Measurements from ENCODE around the gene TBL2. TPM values are rescaled to one million over a fixed set of nuclear protein-coding genes. Genes with fewer than 3 reads are reported as not detected.

Gene TBL2
- polyA plus RNA-seq, 2 of the 4 experiments (the other 2 are of a cell fraction): 34.4 to 46.4 TPM

GRCh38 chr7:73597978-73598782, 19.8 kb upstream of the TBL2 start:
- TF ChIP-seq HMGXB4 (CRISPR knock-in tag; IDR thresholded peaks at IDR 0.05; ENCODE audit: borderline replicate concordance): no peak
- no peak for TF ChIP-seq TFCP2L1 (CRISPR knock-in tag; IDR thresholded peaks at IDR 0.05)
- no peak for TF ChIP-seq PHF8 (IDR thresholded peaks at IDR 0.05; ENCODE audit: borderline replicate concordance, low read depth)
- no peak for TF ChIP-seq EHMT2 (IDR thresholded peaks at IDR 0.05; ENCODE audit: low read depth)
- TF ChIP-seq ZC3H11A (IDR thresholded peaks at IDR 0.05): no peak
- TF ChIP-seq ELK1 (IDR thresholded peaks at IDR 0.05; ENCODE audit: low read depth, low read length): no peak
- TF ChIP-seq USF2 (IDR thresholded peaks at IDR 0.05): no peak
- no peak overlapping the region for H3K4me3 ChIP-seq
- H3K27ac ChIP-seq: no peak overlapping the region
- ChIA-PET POLR2A (no interaction called here), CTCF (interaction anchor here (1.5 to 19.7 kb wide), 3 partner anchors 9 to 125 kb away, joined by 4 to 290 read pairs (median 63); partner anchors contain the start of genes STX1A and VPS37D)
- no peak overlapping the region for H3K4me2 ChIP-seq
- H3K9me3 ChIP-seq: no peaks in the 10 kb centered on the region
- FAIRE-seq (no peak), ATAC-seq (no peak), DNase-seq (ENCODE audit: low read depth in 1 of 2, low spot score in 1 of 2) (no peak)
- H3K4me1 ChIP-seq: no peaks in the 10 kb centered on the region
- WGBS (ENCODE audit: missing lambda C conversion rate): 80% methylated on average over 5 of the region's 5 CpGs

- H3K9me3 ChIP-seq: no peaks in the 10 kb centered on the region
- FAIRE-seq: no peak
- TF ChIP-seq EHMT2 (IDR thresholded peaks at IDR 0.05; ENCODE audit: low read depth) (no peak), GATA3 (IDR thresholded peaks at IDR 0.05; ENCODE audit: borderline replicate concordance) (no peak), HOXB5 (CRISPR knock-in tag; IDR thresholded peaks at IDR 0.05) (no peak), CHD4 (IDR thresholded peaks at IDR 0.05; ENCODE audit: borderline replicate concordance) (no peak), E2F6 (IDR thresholded peaks at IDR 0.05; ENCODE audit: borderline replicate concordance, low read depth) (no peak)
- no peak overlapping the region for H3K27ac ChIP-seq
- no peak overlapping the region for H3K4me3 ChIP-seq
- no peak for ATAC-seq
- ChIA-PET CTCF (interaction anchor here (1.2 to 7.3 kb wide), 5 partner anchors 8 to 138 kb away, joined by 6 to 63 read pairs (median 11); partner anchors contain the start of gene VPS37D), POLR2A (no interaction called here)
- H3K4me2 ChIP-seq: no peak overlapping the region
- 86% methylated on average over 34 of the region's 37 CpGs for WGBS (ENCODE audit: missing lambda C conversion rate)
- DNase-seq (ENCODE audit: low read depth in 1 of 2, low spot score in 1 of 2): no peak
- no peaks in the 10 kb centered on the region for H3K4me1 ChIP-seq
Observed at GRCh38 chr7:73596191-73597065, 18.0 kb upstream of the TBL2 start.

- ChIA-PET CTCF (interaction anchor here (0.9 to 7.3 kb wide), 6 partner anchors 9 to 139 kb away, joined by 3 to 63 read pairs (median 10); partner anchors contain the start of gene VPS37D), POLR2A (interaction anchor here (0.8 kb wide), 1 partner anchor 17 kb away, joined by 3 read pairs; the partner anchor contains the start of gene TBL2)
- DNase-seq (ENCODE audit: low read depth in 1 of 2, low spot score in 1 of 2): no peak
- no peak for TF ChIP-seq HDAC2 (IDR thresholded peaks at IDR 0.05)
- TF ChIP-seq PBX3 (IDR thresholded peaks at IDR 0.05): no peak
- TF ChIP-seq HES2 (IDR thresholded peaks at IDR 0.05): no peak
- no peak for TF ChIP-seq HEYL (CRISPR knock-in tag; IDR thresholded peaks at IDR 0.05)
- no peak for TF ChIP-seq GATA3 (IDR thresholded peaks at IDR 0.05; ENCODE audit: borderline replicate concordance)
- no peak for TF ChIP-seq MAZ (IDR thresholded peaks at IDR 0.05; ENCODE audit: borderline replicate concordance, low read depth, low read length)
- TF ChIP-seq PHF8 (IDR thresholded peaks at IDR 0.05; ENCODE audit: borderline replicate concordance, low read depth): no peak
- no peak for TF ChIP-seq EP300 (IDR thresholded peaks at IDR 0.05)
- no peak for TF ChIP-seq CBX8 (IDR thresholded peaks at IDR 0.05)
- no peak for TF ChIP-seq POLR2AphosphoS2 (conservative IDR thresholded peaks at IDR 0.05; ENCODE audit: low read length)
- no peak for TF ChIP-seq ZC3H11A (IDR thresholded peaks at IDR 0.05)
- TF ChIP-seq HMGXB4 (CRISPR knock-in tag; IDR thresholded peaks at IDR 0.05; ENCODE audit: borderline replicate concordance): no peak
- TF ChIP-seq MAX (IDR thresholded peaks at IDR 0.05): no peak
- H3K9me3 ChIP-seq: no peaks in the 10 kb centered on the region
- ATAC-seq: no peak
- no peak for FAIRE-seq
- WGBS (ENCODE audit: missing lambda C conversion rate): 27% methylated on average over 1 of the region's 9 CpGs
- no peak overlapping the region for H3K27ac ChIP-seq
- no peak overlapping the region for H3K4me2 ChIP-seq
- no peaks in the 10 kb centered on the region for H3K4me1 ChIP-seq
- H3K4me3 ChIP-seq: no peak overlapping the region
Observed at GRCh38 chr7:73595358-73595757, 17.0 kb upstream of the TBL2 start.

Measured in A549 (cell line).